A673 (cell line): Measurements from ENCODE around the gene IL1R1. TPM values are rescaled to one million over a fixed set of nuclear protein-coding genes. Genes with fewer than 3 reads are reported as not detected.

Experiments
- BruUV-seq: library from RNA; stranded (reverse); fragments of 400-500 nt; replicated peaks from 2 replicates; lab custom pipeline; 2021; lab: Mats Ljungman, UMichigan
- CTCF ChIA-PET: fragments of 300-600 bp; sonication (Branson Sonifier 250); formaldehyde crosslinking; loops from one replicate; lab custom pipeline; 2022; ENCODE audit warnings: antibody characterized with exemption; lab: Charles Lee
- POLR2A ChIA-PET: fragments of 300-600 bp; sonication (Branson Sonifier 250); formaldehyde crosslinking; loops from one replicate; lab custom pipeline; 2022; ENCODE audit warnings: antibody characterized with exemption; ENCODE audit not compliant: low non-redundant PET; lab: Charles Lee
- DNase-seq: peaks from one replicate; pipeline ENCODE4 v3.0.0-alpha.2; 2015; ENCODE audit warnings: low spot score
- H3K27ac ChIP-seq: fragments of 200-600 bp; sonication (generic); 2 replicates; pipeline ENCODE4 v1.5.1; 2016; ENCODE audit warnings: mixed run types, low read depth, mild to moderate bottlenecking, mixed read lengths, antibody characterized with exemption, low read length; ENCODE audit not compliant: poor library complexity, severe bottlenecking
- H3K27me3 ChIP-seq: fragments of 200-600 bp; sonication (generic); replicated peaks from 2 replicates; pipeline ENCODE4 v1.6.1; 2017; ENCODE audit warnings: mixed run types, low read depth, mild to moderate bottlenecking, mixed read lengths, antibody characterized with exemption, low read length; ENCODE audit not compliant: insufficient read depth, poor library complexity
- H3K36me3 ChIP-seq: fragments of 200-600 bp; sonication (generic); 2 replicates; pipeline ENCODE4 v1.6.1; 2016; ENCODE audit warnings: mixed run types, mild to moderate bottlenecking, mixed read lengths, antibody characterized with exemption, low read length; ENCODE audit not compliant: insufficient read depth, poor library complexity, severe bottlenecking
- H3K4me1 ChIP-seq: fragments of 200-600 bp; sonication (generic); 2 replicates; pipeline ENCODE4 v1.6.1; 2017; ENCODE audit warnings: mixed run types, mild to moderate bottlenecking, mixed read lengths, antibody characterized with exemption, low read length; ENCODE audit not compliant: insufficient read depth, poor library complexity, severe bottlenecking
- H3K4me3 ChIP-seq: fragments of 200-600 bp; sonication (generic); 2 replicates; pipeline ENCODE4 v1.5.1; 2016; ENCODE audit warnings: low read depth, mixed run types, mild to moderate bottlenecking, mixed read lengths, low read length; ENCODE audit not compliant: poor library complexity, severe bottlenecking
- H3K9me3 ChIP-seq: fragments of 200-600 bp; sonication (generic); 2 replicates; pipeline ENCODE4 v1.6.1; 2016; ENCODE audit warnings: mixed run types, low read depth, mild to moderate bottlenecking, mixed read lengths, antibody characterized with exemption, low read length; ENCODE audit not compliant: poor library complexity, severe bottlenecking
- EZH2 ChIP-seq: fragments of 200-600 bp; sonication (generic); IDR thresholded peaks from 2 replicates; pipeline ENCODE4 v1.6.1; 2017; ENCODE audit warnings: borderline replicate concordance, low read depth, mild to moderate bottlenecking, mixed read lengths, antibody characterized with exemption, low read length; ENCODE audit not compliant: poor library complexity, severe bottlenecking
- intact Hi-C: fragments of 100-400 bp; cut with micrococcal nuclease; formaldehyde crosslinking; loops from one replicate; pipeline ENCODE4 v1.10.0; 2022; ENCODE audit not compliant: unreplicated experiment
- total RNA-seq: library from RNA; stranded (reverse); gene quantifications from 2 replicates; pipeline ENCODE4 v1.2.3, GENCODE V29; 2021
- TF ChIP-seq, protein P1 (sequence below): fragments of 300-800, 200-600 bp; sonication (generic); conservative IDR thresholded peaks from 2 replicates; pipeline ENCODE4 v1.5.1; 2017; ENCODE audit warnings: low read depth, mild to moderate bottlenecking, antibody characterized with exemption, low read length, moderate library complexity, mixed read lengths

Gene IL1R1
- total RNA-seq, 1 experiment from 2014 or later: 0.45 TPM

DNA sequence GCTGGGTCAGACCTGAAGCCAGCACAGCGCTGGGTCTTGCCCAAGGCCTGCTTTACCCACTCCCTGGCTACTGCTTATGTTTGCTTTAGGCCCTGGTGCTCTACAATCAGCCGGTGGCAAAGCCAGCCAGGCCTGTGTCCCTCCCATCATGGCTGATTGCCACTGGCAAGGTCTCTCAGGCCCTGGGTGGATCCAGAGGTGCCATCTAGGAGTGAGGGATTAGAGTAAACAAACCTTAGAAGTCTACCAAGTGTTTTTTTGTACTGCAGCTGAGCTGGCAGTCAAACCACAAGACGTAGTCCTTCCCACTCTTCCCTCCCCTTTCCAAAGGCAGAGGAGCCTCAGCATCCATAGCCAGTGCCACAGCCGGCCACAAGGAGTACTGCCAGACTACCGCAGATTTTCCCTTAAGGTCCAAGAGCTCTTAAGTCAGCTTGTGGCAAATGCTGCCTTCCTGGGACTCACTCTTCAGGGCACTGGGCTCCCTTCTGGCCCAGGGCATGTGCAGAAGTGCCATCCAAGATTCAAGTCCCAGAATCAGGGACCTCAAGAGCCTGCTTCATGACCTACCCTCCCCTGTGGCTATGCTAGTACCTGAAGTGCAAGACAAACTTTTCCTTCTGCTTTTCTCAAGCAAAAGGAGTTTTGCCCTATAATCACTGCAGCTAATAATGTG is 64.3 kb downstream of the IL1R1 start:
- POLR2A ChIA-PET: no interaction called here
- BruUV-seq: no TSS peak
- intact Hi-C loops: no loop called here
- no peaks in the 10 kb centered on the region for H3K4me1 ChIP-seq
- no peaks in the 10 kb centered on the region for H3K36me3 ChIP-seq
- DNase-seq: no peak
- H3K4me3 ChIP-seq: no peak overlapping the region
- H3K27me3 ChIP-seq: no peaks in the 10 kb centered on the region
- TF ChIP-seq, protein P1, sequence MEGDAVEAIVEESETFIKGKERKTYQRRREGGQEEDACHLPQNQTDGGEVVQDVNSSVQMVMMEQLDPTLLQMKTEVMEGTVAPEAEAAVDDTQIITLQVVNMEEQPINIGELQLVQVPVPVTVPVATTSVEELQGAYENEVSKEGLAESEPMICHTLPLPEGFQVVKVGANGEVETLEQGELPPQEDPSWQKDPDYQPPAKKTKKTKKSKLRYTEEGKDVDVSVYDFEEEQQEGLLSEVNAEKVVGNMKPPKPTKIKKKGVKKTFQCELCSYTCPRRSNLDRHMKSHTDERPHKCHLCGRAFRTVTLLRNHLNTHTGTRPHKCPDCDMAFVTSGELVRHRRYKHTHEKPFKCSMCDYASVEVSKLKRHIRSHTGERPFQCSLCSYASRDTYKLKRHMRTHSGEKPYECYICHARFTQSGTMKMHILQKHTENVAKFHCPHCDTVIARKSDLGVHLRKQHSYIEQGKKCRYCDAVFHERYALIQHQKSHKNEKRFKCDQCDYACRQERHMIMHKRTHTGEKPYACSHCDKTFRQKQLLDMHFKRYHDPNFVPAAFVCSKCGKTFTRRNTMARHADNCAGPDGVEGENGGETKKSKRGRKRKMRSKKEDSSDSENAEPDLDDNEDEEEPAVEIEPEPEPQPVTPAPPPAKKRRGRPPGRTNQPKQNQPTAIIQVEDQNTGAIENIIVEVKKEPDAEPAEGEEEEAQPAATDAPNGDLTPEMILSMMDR: no peak
- TF ChIP-seq EZH2: no peak
- CTCF ChIA-PET: no interaction called here
- H3K9me3 ChIP-seq: no peaks in the 10 kb centered on the region
- no peak overlapping the region for H3K27ac ChIP-seq

DNA sequence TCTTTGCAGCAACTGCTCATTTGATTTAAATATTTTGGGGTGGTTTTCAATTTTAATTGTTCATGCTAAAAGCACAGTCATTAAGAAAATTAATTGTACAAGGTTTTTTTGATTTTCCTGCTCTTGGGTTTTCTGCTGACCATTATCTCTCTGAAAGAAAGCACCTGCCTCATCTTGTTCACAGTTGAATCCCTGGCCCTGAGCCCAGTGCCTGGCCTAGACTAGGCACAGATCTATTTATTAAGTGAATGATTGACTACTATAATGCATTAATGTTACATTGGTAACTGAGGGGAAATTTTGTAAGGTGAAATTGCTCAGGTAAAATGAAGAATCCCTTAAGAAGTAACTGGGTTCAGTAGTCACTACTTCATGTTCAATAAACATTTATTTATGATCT is 66.2 kb downstream of the IL1R1 start:
- POLR2A ChIA-PET: no interaction called here
- H3K27me3 ChIP-seq: no peaks in the 10 kb centered on the region
- no peaks in the 10 kb centered on the region for H3K4me1 ChIP-seq
- TF ChIP-seq, protein P1: no peak
- no peak for TF ChIP-seq EZH2
- CTCF ChIA-PET: no interaction called here
- no TSS peak for BruUV-seq
- H3K27ac ChIP-seq: no peak overlapping the region
- no peak for DNase-seq
- H3K9me3 ChIP-seq: no peaks in the 10 kb centered on the region
- intact Hi-C loops: no loop called here
- no peak overlapping the region for H3K4me3 ChIP-seq
- H3K36me3 ChIP-seq: no peaks in the 10 kb centered on the region

DNA sequence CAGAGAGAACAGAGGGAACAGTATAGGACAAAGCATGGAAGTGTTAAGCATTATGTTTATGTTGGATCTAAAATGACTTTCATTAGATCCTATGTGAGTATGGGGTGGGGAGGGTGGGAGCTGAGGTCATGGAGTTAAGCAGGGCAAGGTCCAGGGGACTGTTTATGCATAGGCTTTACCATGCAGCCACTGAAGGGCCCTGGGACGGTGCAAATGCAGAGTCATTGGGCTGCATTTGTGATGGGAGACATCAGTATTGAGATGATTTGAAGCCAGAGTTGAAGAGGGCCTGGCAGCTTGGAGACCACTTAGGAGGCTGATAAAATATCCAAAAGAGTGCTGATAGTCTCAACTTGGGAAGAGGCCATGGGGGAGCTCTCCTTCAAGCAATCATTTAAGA is 66.9 kb downstream of the IL1R1 start:
- H3K4me1 ChIP-seq: no peaks in the 10 kb centered on the region
- BruUV-seq: no TSS peak
- TF ChIP-seq EZH2: no peak
- TF ChIP-seq, protein P1: no peak
- no peaks in the 10 kb centered on the region for H3K36me3 ChIP-seq
- ChIA-PET POLR2A (no interaction called here), CTCF (no interaction called here)
- H3K27me3 ChIP-seq: no peaks in the 10 kb centered on the region
- no peaks in the 10 kb centered on the region for H3K9me3 ChIP-seq
- no peak overlapping the region for H3K4me3 ChIP-seq
- no peak overlapping the region for H3K27ac ChIP-seq
- intact Hi-C loops: no loop called here
- no peak for DNase-seq
